H1 (cell line): Measurements from ENCODE around the gene TGFB3.

ENCODE experiments used
- CBX5 ChIP-seq: fragments of 300-800, 300-1000 bp; sonication (generic); IDR thresholded peaks from 2 replicates; pipeline ENCODE4 v1.7.1; 2016; ENCODE audit warnings: antibody characterized with exemption, low read length, low read depth
- CHD2 ChIP-seq: IDR thresholded peaks from 2 replicates; pipeline ENCODE4 v1.6.1; 2012; ENCODE audit warnings: low read length, improper control_type of control experiment
- CREB1 ChIP-seq: IDR thresholded peaks from 2 replicates; pipeline ENCODE4 v1.6.1; 2012; ENCODE audit warnings: inconsistent platforms
- JUND ChIP-seq: IDR thresholded peaks from 2 replicates; pipeline ENCODE4 v1.6.1; 2011; ENCODE audit warnings: mild to moderate bottlenecking, improper control_type of control experiment, low read length
- POLR2A ChIP-seq, 2 experiments: IDR thresholded peaks; 1 replicate in 1 of 2; 2 replicates in 1 of 2; pipeline ENCODE4 v1.6.1; 2011; ENCODE audit warnings: low read depth in 2 of 2, low read length in 2 of 2, mild to moderate bottlenecking in 2 of 2; ENCODE audit errors: control extremely low read depth in 1 of 2
- POLR2AphosphoS5 ChIP-seq: IDR thresholded peaks from 2 replicates; pipeline ENCODE4 v1.6.1; 2011; ENCODE audit warnings: low read depth, low read length
- RFX5 ChIP-seq: IDR thresholded peaks from 2 replicates; pipeline ENCODE4 v1.6.1; 2011; ENCODE audit warnings: low read depth, low read length, improper control_type of control experiment, borderline replicate concordance
- RNF2 ChIP-seq: fragments of 200-900, 300-1000 bp; sonication (generic); IDR thresholded peaks from 2 replicates; pipeline ENCODE4 v1.7.1; 2016; ENCODE audit warnings: borderline replicate concordance, low read depth, mild to moderate bottlenecking, antibody characterized with exemption, low read length; ENCODE audit not compliant: poor library complexity, severe bottlenecking; ENCODE audit errors: missing control alignments
- RXRA ChIP-seq: IDR thresholded peaks from 2 replicates; pipeline ENCODE4 v1.6.1; 2011; ENCODE audit warnings: low read depth, mild to moderate bottlenecking, low read length, moderate library complexity; ENCODE audit not compliant: insufficient read depth
- TAF1 ChIP-seq: IDR thresholded peaks from 2 replicates; pipeline ENCODE4 v1.6.1; 2011; ENCODE audit warnings: mild to moderate bottlenecking, low read depth, low read length
- TCF12 ChIP-seq: IDR thresholded peaks from 2 replicates; pipeline ENCODE4 v1.6.1; 2011; ENCODE audit warnings: low read depth, mild to moderate bottlenecking, low read length
- YY1 ChIP-seq: IDR thresholded peaks from 2 replicates; pipeline ENCODE4 v1.6.1; 2011; ENCODE audit warnings: low read depth, mild to moderate bottlenecking, low read length
- TF ChIP-seq, protein P1 (sequence below), 3 experiments: IDR thresholded peaks; 1 replicate in 2 of 3; 2 replicates in 1 of 3; pipeline versions ENCODE4 v1.5.1 to v1.6.1; 2011; ENCODE audit warnings: low read length in 3 of 3, mild to moderate bottlenecking in 3 of 3, inconsistent platforms in 2 of 3, low read depth in 1 of 3, moderate library complexity in 1 of 3; ENCODE audit not compliant: insufficient read depth in 1 of 3; ENCODE audit errors: control extremely low read depth in 1 of 3
- TF ChIP-seq, protein P2 (sequence below): IDR thresholded peaks from 2 replicates; pipeline ENCODE4 v1.6.1; 2012; ENCODE audit warnings: inconsistent platforms

DNA sequence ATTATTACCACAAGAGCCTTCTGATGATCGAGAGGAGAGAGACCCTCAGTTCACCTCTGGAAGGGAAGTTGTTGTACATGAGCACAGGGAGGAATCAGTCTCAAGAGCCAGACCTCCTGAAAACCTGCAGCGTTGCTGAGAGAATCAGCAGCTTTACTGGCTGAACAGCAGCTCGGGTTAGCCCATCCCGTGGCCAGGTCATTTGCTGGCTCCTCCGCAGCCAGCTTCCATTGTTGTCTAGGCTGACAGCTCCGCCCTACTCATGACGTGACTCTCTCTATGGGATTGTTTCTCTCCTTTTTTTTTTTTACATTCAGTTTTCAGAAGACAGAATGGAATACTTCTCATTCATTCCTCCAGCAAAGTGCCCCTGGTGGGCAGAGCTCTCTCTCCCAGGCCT, 69.9 kb downstream of the TGFB3 start:
- TF ChIP-seq, protein P1, sequence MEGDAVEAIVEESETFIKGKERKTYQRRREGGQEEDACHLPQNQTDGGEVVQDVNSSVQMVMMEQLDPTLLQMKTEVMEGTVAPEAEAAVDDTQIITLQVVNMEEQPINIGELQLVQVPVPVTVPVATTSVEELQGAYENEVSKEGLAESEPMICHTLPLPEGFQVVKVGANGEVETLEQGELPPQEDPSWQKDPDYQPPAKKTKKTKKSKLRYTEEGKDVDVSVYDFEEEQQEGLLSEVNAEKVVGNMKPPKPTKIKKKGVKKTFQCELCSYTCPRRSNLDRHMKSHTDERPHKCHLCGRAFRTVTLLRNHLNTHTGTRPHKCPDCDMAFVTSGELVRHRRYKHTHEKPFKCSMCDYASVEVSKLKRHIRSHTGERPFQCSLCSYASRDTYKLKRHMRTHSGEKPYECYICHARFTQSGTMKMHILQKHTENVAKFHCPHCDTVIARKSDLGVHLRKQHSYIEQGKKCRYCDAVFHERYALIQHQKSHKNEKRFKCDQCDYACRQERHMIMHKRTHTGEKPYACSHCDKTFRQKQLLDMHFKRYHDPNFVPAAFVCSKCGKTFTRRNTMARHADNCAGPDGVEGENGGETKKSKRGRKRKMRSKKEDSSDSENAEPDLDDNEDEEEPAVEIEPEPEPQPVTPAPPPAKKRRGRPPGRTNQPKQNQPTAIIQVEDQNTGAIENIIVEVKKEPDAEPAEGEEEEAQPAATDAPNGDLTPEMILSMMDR (IDR thresholded peaks at IDR 0.05; ENCODE audit: control extremely low read depth in 1 of 3, insufficient read depth in 1 of 3, low read depth in 1 of 3, low read length in 3 of 3), result no peak
- TF ChIP-seq RNF2 (no peak), RXRA (no peak), TAF1 (no peak), POLR2A (IDR thresholded peaks at IDR 0.05; ENCODE audit: control extremely low read depth in 1 of 2, low read depth in 2 of 2, low read length in 2 of 2) (no peak), JUND (no peak), CBX5 (no peak), CHD2 (no peak), TCF12 (no peak), CREB1 (no peak), YY1 (no peak), POLR2AphosphoS5 (no peak), RFX5 (no peak)
- TF ChIP-seq, protein P2, sequence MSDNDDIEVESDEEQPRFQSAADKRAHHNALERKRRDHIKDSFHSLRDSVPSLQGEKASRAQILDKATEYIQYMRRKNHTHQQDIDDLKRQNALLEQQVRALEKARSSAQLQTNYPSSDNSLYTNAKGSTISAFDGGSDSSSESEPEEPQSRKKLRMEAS, result no peak
